ENCODE results near the gene SRRD.

GRCh38 chr22:26485013-26485412 lies 1.3 kb downstream of the SRRD start:
- TF ChIP-seq CTCF (IDR thresholded peaks at IDR 0.05) (no peak), POLR2A (IDR thresholded peaks at IDR 0.05) (no peak)

Measured in uterus (tissue), 2 donors.